ENCODE measurements around the gene MAPKBP1.

The MAPKBP1 gene

DNA sequence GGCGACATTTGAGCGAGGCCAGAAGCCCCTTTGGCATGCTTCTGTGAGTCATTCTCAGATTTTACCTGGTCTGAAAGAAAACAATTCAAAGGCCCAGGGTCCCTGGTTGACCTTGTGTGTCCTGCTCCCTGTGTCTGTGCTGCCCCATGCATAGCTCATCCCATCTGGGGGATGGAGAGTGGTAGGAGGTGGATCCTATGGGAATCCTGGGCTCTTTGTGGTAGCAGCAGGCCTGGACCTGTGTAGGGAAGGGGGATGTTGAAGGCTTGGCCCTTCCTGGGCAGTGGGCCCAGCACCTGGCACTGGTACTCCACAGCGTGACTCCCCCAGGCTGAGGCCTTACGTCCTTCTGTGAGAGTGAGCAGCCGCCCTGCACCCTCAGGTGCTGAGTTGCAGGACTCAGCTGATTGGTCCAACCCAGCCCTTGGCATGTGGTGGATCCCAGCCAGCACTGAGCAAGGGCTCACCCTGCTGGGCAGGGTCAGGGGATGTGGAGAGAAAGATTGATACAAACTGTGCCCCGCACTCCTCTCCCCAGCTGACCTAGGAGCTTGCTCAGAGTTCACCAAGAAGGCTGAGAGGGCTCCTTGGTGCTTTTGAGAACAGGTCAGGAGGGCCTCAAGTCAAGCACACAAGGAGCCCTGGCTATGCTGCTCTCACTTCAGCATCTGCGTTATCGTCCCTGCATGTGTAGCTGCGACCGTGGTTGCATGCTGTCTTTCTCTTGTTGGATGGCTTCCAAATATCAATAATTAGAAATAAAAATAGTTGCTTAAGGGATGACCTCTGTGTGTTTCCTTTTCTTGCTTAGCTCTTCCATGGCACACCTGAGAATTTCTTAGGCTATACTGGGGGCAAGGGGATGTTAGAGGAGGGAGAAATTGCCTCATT is 32.3 kb downstream of the MAPKBP1 start:
- DNase-seq, result peak in 1 of 2 experiments; percentile 7

DNA sequence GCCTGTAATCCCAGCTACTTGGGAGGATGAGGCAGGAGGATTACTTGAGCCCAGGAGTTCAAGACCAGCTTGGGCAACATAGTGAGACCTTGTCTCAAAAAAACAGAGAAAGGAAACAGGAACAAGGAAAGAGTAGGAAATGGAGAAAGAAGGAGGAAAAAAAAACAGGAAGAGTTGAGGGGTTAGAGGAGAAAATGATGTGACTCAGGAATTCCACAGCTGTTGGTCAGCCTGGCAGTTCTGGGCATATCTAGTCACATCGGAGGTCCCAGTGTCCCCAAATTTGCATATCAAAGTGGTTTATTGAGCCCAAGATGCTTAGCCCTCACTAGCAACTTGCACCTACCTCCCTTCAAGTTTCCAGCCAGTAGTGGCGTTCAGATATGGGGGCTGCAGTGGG is 34.8 kb downstream of the MAPKBP1 start:
- DNase-seq, result no peak

DNA sequence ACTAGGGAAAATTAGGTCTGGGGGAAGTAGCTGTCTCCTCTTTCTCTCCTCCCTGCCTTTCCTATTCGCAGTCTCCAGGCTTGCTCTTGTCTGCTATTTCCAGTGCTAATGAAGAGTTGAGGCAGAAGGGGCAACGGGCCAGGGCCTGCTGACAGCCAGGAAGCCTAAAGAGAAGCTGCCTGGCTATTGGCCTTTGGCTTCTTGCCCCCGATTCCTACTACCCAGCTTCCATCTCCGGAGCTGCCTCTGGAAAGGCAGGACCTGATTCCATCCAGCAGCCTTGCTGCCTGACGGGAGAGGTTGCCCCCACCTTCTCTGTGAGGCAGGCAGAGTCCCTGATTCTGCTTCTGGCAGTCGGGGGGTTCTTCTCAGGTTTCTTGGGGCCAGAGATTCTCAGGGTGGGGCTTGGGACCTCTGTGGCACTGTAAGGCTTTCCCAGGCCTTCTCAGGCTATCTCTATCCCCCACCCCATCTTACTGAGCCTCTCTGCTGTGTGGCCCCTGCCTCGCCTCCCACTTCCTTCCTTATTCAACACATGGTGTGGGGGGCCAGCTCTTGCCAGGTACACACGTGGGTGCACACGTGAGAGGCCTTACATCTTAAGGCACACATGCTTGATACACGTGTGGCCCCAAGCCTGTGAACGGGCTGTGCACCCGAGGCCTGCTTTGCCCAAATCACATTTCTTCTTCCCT is 35.4 kb downstream of the MAPKBP1 start:
- no peak for DNase-seq

DNA sequence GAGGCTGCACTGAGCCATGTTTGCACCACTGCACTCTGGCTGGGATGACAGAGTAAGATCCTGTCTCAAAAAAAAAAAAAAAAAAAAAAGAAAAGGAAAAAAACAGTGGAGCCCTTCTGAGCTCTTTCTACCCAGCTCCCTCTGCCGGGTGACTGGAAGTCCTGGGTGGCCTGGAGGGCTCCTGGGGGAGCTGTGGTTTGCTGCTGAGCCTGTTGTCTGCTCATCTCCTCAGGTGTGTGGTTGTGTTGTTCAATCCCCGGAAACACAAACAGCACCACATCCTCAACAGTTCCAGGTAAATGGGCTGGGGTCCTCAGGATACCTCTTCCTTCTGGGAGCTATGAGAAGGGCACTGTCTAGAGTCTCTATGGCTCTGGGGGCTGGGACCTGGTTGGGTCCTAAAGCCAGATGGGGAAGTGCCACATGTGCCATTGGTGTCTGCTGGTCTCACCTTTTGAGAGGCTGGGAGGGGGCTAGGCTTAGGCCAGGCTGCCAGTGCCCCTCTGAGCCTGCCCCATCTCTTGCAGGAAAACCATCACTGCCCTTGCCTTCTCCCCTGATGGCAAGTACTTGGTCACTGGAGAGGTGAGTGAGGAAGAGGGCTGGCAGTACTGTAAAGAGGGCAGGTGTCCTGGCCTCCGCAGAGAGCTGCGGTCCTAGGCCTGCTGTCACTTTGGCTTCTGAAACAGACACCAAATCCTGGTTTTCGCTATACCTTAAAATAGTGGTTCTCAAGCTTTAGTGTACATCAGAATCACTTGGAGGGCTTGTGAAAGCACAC is 36.6 kb downstream of the MAPKBP1 start:
- DNase-seq, result no peak

DNA sequence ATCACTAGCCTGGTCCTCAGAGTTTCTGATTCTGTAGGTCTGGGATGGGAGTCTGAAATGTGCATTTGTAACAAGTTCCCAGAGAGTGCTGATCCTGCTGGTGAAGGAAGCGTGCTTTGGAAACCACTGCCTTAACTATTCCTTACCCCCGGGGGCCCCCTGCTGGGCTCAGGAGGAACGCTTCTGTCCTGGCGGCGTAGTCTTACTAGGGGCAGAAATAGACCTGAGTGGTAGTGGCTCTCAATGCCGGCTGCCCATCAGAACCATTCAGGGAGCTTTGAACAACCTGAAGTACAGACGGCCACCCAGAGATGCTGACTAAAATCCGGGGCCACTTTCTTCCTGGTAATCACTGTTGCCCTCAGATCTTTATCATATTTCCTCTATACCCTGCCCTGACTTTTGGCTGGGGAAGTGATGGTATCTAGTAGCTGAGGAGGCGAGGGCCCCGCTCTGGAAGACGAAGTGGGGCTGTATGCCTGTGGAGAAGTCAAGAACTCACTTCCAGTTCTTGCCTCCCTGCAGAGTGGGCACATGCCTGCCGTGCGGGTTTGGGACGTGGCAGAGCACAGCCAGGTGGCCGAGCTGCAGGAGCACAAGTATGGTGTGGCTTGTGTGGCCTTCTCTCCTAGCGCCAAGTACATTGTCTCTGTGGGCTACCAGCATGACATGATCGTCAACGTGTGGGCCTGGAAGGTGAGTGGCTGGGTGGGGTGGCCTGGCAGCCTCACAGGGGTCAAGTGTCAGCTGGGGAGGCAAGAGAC is 37.3 kb downstream of the MAPKBP1 start:
- DNase-seq, result peak; percentile 49 to 87

DNA sequence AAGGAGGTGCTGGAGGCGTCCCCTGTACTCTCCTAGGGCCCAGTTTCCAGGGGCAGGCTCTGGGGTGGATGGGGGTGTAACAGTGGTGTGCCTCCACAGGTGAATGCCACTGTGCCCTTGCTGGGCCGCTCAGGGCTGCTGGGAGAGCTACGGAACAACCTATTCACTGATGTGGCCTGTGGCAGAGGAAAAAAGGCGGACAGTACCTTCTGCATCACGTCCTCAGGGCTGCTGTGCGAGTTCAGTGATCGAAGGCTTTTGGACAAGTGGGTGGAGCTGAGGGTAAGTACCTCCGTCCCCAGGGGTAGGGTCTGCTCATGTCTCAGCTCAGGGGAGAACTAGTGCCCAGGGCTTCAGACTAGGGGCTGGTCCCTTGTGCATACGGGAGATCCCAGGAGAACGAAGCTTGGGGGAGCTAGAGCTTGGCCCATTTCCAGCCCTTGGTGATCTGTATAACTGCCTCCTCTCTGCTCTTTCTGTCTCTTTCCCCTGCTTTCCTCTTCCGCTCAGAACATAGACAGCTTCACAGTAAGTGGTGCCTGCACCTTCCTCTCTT is 38.6 kb downstream of the MAPKBP1 start:
- no peak for DNase-seq

DNA sequence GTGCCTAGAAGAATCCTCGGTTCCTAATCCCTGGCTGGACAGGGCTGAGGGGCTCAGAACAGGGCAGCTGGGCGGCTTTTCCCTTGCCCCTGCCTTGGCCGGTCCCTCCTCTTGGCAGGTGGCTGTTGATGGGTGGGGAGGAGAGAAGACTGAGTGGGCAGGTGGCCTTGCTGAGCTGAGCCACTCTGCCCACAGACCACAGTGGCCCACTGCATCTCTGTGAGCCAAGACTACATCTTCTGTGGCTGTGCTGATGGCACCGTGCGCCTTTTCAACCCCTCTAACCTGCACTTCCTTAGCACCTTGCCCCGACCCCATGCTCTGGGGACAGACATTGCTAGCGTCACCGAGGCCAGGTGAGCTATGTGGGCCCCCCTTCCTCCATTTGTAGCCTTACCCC is 39.1 kb downstream of the MAPKBP1 start:
- no peak for DNase-seq

DNA sequence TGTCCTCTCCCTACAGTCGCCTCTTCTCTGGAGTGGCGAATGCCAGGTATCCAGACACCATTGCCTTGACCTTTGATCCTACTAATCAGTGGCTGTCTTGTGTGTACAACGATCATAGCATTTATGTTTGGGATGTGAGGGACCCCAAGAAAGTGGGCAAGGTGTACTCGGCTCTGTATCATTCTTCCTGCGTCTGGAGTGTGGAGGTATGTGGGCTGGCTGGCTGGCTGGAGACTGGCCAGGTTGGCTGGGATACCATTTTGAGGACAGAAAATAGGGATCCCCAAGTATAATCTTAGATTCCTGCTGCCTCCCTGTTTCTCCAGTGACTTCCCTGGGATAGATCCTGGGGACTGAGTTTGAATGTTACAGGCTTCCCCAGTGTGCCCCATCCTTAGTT is 40.2 kb downstream of the MAPKBP1 start:
- DNase-seq, result no peak

DNA sequence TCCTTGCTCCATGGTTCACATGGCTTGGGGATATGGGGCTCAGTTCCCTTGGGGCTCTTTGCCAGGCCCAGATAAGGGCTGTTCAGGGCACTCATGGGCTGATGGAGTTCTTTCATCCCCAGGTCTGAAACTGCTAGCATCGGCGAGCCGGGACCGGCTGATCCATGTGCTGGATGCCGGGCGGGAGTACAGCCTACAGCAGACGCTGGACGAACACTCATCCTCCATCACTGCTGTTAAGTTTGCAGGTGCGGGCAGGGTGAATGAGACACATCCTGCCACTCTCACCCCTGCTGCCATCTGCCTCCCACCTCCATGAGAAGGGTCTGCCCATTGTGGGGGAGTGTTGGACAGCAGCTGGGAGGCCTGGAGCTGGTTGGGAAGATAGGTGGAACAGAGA is 42.5 kb downstream of the MAPKBP1 start:
- DNase-seq, result no peak

DNA sequence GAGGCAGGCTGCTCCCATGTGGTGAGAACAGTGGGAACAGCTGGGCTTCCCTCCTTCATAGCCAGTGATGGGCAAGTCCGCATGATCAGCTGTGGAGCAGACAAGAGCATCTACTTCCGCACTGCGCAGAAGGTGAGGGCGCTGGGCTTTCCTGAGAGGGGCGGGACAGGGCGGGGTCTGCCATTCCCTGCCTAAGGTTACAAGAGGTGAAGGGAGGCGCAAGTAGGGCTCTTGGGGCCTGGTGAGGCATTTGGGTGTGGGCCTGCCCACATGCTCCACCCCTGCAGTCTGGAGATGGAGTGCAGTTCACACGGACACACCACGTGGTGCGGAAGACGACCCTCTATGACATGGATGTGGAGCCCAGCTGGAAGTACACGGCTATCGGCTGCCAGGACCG is 43.0 kb downstream of the MAPKBP1 start:
- DNase-seq, result no peak

DNA sequence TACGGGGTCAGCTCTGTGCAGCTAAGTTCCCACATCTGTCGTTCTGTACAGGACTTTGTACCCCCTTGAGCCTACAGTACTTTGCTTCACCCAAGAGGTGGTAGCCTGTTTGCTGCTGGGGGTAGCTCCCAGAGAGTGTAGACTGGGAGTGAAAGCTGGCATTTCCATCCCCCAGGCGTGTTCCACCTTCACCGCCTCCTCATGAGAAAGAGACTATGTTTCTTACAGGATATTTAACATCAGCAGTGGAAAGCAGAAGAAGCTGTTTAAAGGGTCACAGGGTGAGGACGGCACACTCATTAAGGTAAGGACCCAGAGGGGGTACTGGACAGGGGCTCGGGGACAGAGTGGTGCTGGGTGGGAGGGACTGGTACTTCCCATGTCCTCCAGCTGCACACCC is 43.5 kb downstream of the MAPKBP1 start:
- DNase-seq, result no peak

DNA sequence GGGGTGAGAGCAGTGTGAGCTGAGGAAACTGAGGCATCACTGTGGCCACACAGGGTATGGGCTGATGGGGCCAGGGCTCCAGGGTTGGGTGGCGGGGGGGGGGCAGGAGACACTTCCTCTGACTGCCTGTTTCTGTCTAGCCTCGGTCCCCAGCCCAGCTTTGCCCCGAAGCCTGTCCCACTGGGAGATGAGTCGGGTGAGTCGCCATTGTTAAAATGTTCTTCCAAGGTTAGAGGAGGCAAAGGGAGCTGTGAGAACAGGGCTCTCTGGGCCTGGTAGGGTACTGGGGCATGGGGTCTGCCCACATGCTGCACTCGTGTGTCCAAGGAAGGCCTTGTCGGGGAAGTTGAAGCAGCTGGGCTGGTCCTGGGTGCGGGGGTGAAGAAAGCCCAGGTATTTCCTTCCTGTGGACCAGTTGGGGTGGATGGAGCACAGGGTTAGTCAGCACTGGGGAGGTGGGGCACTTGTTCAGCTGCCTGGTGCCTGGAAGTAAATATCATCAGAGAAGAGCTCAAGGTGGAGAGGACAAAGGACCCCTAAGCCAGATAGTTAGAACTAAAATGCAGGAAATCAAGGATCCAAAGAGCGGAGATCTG is 45.3 kb downstream of the MAPKBP1 start:
- DNase-seq, result no peak

DNA sequence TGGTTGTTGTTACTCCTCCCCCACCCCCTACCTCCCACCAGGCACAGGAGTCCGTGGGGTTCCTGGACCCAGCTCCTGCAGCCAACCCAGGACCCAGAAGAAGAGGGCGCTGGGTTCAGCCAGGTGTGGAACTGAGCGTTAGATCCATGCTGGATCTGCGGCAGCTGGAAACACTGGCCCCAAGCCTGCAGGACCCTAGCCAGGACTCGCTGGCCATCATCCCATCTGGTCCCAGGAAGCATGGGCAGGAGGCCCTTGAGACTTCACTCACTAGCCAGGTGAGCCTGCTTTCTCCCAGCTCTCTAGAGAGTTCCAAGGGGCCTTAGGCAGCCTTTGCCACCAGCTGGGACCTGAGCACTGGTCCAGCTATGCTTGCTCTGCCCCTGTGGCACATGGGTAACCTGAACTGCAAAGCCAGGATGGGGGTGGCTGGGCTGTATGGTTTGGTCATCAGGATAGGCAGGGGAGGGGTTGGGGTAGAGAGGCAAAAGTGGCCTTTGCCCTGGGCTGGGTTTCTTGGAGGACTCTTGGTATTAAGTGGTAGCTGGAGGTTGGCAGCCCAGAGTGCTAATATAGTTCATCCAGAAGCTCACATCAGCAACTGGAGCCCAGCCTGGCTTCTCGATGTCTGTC is 46.6 kb downstream of the MAPKBP1 start:
- DNase-seq, result no peak

DNA sequence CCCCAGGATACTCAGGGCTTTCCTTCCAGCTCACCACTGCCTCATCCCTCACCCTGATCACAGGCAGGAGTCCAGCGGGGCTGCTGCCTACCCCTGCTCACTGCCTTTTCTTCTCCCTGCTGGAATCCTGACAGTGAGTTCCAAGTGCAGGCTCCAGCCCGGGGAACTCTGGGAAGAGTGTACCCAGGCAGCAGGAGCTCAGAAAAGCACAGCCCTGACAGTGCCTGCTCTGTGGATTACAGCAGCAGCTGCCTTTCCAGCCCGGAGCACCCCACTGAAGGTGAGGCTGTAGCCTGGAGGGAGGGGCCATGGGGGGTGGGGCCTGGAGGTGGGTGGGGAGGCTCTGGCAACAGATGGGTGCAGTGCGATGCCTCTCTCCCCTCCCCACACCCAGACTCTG is 47.5 kb downstream of the MAPKBP1 start:
- DNase-seq, result no peak

DNA sequence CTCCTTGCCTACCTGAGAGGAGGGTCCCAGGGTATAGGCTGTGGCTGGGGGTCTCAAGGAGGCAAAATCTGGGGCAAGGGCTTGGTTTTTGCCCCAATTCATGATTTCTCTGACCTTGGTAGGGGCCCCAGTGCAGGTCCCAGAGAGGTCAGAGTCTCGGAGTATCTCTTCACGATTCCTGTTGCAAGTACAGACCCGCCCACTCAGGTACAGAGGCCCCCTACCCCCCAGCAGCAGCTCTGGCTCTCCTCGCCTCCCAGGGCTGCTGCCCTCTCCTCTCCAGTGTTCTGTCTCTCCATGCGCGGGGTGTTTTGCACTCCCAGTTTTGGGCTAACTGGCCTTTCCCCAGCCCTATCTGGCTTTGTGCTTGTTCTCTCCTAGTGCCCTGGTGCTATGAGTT is 48.2 kb downstream of the MAPKBP1 start:
- DNase-seq, result no peak

DNA sequence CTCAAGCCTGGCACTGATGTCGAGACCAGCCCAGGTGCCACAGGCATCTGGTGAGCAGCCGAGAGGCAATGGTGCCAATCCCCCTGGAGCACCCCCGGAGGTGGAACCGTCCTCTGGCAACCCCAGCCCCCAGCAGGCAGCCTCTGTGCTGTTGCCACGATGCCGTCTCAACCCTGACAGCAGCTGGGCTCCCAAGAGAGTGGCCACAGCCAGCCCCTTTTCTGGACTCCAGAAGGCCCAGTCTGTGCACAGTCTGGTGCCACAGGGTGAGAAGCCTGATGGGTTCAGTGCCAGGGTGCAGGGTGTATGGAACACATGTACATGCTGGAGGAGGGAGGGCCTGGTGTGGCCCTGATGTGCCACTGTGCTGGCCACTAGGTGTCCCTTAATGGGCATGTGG is 48.7 kb downstream of the MAPKBP1 start:
- DNase-seq, result no peak

DNA sequence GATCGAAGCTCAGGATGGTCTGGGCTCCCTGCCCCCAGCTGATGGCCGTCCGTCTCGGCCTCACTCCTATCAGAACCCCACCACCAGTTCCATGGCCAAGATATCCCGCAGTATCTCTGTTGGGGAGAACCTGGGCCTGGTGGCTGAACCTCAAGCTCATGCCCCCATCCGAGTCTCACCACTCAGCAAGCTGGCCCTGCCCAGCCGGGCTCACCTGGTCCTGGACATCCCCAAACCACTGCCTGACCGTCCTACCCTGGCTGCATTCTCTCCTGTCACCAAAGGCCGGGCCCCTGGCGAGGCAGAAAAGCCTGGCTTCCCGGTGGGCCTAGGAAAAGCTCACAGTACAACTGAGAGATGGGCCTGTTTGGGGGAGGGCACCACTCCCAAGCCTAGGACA is 49.2 kb downstream of the MAPKBP1 start:
- DNase-seq, result no peak

DNA sequence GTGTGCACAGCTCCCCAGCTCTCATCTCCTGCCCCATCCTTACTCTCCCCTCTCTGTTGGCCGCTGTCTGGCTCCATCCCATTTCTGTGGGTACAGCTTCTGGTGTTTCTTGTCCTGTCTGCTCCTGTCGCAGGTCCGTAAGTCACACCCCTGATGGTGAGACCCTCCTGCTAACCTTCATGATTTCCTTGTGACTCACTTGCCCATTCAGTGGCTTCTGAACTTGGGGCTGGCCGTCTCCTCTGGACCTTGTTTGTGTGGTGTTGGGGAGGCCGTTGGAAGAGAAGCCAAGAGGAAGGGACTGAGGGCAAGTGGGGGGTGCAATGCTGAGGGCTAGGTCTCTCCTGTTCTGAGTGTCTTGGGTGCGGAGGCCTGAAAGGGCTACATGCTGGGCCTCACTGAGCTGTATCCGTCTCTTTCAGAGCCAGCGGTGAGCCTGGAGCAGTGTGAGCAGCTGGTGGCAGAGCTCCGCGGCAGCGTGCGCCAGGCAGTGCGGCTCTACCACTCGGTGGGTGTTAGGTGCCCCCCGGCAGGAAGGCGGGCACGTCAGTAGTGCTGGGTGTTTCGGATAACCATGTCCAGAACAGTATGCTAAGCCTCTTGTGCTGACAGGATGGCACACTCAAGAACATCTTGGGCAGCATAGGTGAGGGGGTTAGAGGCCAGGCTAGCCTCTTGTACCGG is 49.9 kb downstream of the MAPKBP1 start:
- no peak for DNase-seq

DNA sequence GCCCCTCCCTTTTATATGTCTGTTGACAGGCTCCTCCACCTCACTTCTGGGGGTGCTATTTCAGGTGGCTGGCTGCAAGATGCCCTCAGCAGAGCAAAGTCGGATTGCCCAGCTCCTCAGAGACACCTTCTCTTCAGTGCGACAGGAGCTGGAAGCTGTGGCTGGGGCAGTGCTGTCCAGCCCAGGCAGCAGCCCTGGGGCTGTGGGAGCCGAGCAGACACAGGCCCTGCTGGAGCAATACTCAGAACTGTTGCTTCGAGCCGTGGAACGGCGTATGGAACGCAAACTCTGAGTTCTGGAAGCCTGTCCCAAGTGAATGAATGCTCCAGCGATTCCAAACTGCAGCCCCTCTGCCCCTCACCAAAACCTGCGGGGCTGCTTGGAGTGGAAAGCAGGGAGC is 50.9 kb downstream of the MAPKBP1 start:
- no peak for DNase-seq

DNA sequence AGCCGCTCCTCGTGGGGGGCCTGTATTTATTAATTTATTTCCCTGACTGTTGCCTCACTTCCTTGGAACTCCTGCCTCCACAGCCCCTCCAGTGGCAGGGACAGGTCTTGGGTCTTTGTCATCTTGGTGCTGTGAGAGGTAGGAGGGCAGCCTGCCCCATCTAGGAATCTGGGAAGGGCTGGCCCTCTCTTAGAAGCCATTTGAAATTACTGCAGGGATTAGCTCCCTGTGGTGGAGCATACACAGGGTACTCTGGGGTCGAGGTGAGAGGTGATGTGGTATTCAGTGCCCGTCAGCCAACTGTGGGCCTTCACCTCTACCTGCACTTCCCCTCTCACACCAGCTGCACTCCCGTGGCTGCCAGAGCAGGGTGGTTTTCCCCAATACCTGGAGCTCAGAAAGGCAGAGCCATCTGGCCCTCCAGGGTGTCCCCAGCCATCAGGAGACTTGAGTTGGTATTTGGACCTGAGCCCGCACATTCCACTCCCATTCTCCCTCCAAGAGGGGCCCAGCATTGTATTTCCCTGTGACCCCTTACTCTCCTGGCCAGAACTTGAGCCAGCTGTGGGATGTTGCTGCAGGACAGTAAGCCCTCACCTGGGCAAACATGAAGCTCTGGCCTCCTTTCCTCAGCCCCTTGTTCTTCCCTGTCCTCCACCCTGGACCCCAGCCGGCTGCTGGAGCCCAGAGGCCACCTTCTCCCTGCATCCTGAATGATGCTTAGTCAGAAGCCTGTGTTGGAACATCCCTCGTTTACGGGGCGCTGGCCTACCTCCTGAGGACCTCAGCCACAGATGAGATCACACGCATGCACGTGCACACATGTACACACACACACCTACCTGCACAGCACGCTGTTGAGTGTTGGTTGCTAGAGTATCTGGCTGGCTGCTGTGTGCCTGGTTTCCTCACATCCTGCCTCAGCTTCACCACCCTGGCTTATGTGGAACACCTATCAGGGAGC is 51.6 kb downstream of the MAPKBP1 start:
- DNase-seq, result no peak

Data from NCI-H526 (cell line).